ENCODE results near the gene ZNF280B.
"Not testable (repeated sequence)": the region's sequence is repeated elsewhere in the genome, so short reads cannot be mapped to it uniquely, and the experiment has no call there.

Gene ZNF280B

GRCh38 chr22:22535662-22536061 lies 27.1 kb upstream of the ZNF280B start:
- DNase-seq (ENCODE audit: low read depth in 2 of 3, low spot score in 2 of 3), result no peak

GRCh38 chr22:22534604-22535415 lies 26.3 kb upstream of the ZNF280B start:
- no peak for DNase-seq (ENCODE audit: low read depth in 2 of 3, low spot score in 2 of 3)

GRCh38 chr22:22533863-22534262 lies 25.3 kb upstream of the ZNF280B start:
- DNase-seq (ENCODE audit: low read depth in 2 of 3, low spot score in 2 of 3), result no peak

GRCh38 chr22:22533417-22533816 lies 24.9 kb upstream of the ZNF280B start:
- DNase-seq (ENCODE audit: low read depth in 2 of 3, low spot score in 2 of 3), result no peak

GRCh38 chr22:22532547-22533071 lies 24.1 kb upstream of the ZNF280B start:
- DNase-seq (ENCODE audit: low read depth in 2 of 3, low spot score in 2 of 3), result not testable (repeated sequence)

GRCh38 chr22:22531770-22532546 lies 23.4 kb upstream of the ZNF280B start:
- no peak for DNase-seq (ENCODE audit: low read depth in 2 of 3, low spot score in 2 of 3)

GRCh38 chr22:22528780-22529179 lies 20.2 kb upstream of the ZNF280B start:
- no peak for DNase-seq (ENCODE audit: low read depth in 2 of 3, low spot score in 2 of 3)

- DNase-seq (ENCODE audit: low read depth in 2 of 3, low spot score in 2 of 3), result no peak
Measured at GRCh38 chr22:22527312-22527711, 18.8 kb upstream of the ZNF280B start.

GRCh38 chr22:22526125-22526912 lies 17.8 kb upstream of the ZNF280B start:
- DNase-seq (ENCODE audit: low read depth in 2 of 3, low spot score in 2 of 3), result no peak

- no peak for DNase-seq (ENCODE audit: low read depth in 2 of 3, low spot score in 2 of 3)
Measured at GRCh38 chr22:22523494-22523893, 15.0 kb upstream of the ZNF280B start.

GRCh38 chr22:22521631-22522030 lies 13.1 kb upstream of the ZNF280B start:
- DNase-seq (ENCODE audit: low read depth in 2 of 3, low spot score in 2 of 3), result no peak

- DNase-seq (ENCODE audit: low read depth in 2 of 3, low spot score in 2 of 3), result no peak
Measured at GRCh38 chr22:22520667-22521602, 12.4 kb upstream of the ZNF280B start.

- DNase-seq (ENCODE audit: low read depth in 2 of 3, low spot score in 2 of 3), result no peak
Measured at GRCh38 chr22:22520020-22520656, 11.6 kb upstream of the ZNF280B start, which contains the start of gene ZNF280A. TSS of gene ZNF280A (minus strand) at chr22:22520270. CDS start at chr22:22515630, 4,640 bp downstream.

GRCh38 chr22:22519591-22519990 lies 11.0 kb upstream of the ZNF280B start:
- no peak for DNase-seq (ENCODE audit: low read depth in 2 of 3, low spot score in 2 of 3)

- DNase-seq (ENCODE audit: low read depth in 2 of 3, low spot score in 2 of 3), result no peak
Measured at GRCh38 chr22:22516992-22517391, 8.4 kb upstream of the ZNF280B start.

GRCh38 chr22:22515890-22516289 lies 7.3 kb upstream of the ZNF280B start:
- no peak for DNase-seq (ENCODE audit: low read depth in 2 of 3, low spot score in 2 of 3)

- not testable (repeated sequence) for DNase-seq (ENCODE audit: low read depth in 2 of 3, low spot score in 2 of 3)
Measured at GRCh38 chr22:22514431-22514830, 5.9 kb upstream of the ZNF280B start.

GRCh38 chr22:22513619-22514018 lies 5.1 kb upstream of the ZNF280B start:
- no peak for DNase-seq (ENCODE audit: low read depth in 2 of 3, low spot score in 2 of 3)

- no peak for DNase-seq (ENCODE audit: low read depth in 2 of 3, low spot score in 2 of 3)
Measured at GRCh38 chr22:22512951-22513350, 4.4 kb upstream of the ZNF280B start.

GRCh38 chr22:22510833-22511232 lies 2.3 kb upstream of the ZNF280B start:
- not testable (repeated sequence) for DNase-seq (ENCODE audit: low read depth in 2 of 3, low spot score in 2 of 3)

Measured in activated CD8-positive, alpha-beta memory T cell treated with anti-CD3 and anti-CD28 coated beads for 48 hours (primary cell).